CD4-positive, alpha-beta T cell (primary cell): ENCODE measurements around the gene SAPCD1. TPM values are rescaled to one million over a fixed set of nuclear protein-coding genes. Genes with fewer than 3 reads are reported as not detected.

Source experiments
- ATAC-seq: fragments of 200-7000 bp; cut with Tn5 transposase; one replicate; pipeline ENCODE4 v1.10.0; 2022; ENCODE audit warnings: mild to moderate bottlenecking; ENCODE audit not compliant: poor library complexity
- CTCF ChIA-PET: fragments of 350-600 bp; sonication (Branson Sonifier 250); formaldehyde crosslinking; loops from one replicate; lab custom pipeline; 2021; ENCODE audit warnings: antibody characterized with exemption, inconsistent platforms; lab: Charles Lee
- POLR2A ChIA-PET: fragments of 350-600 bp; sonication (Branson Sonifier 250); formaldehyde crosslinking; loops from one replicate; lab custom pipeline; 2021; ENCODE audit warnings: antibody characterized with exemption, inconsistent platforms; lab: Charles Lee
- DNase-seq, 14 experiments: peaks; one replicate each; pipeline ENCODE4 v3.0.0-alpha.2; 2013 to 2020; ENCODE audit warnings: mixed read lengths in 2 of 14
- H3K27ac ChIP-seq, 2 donors: one replicate each; pipeline versions ENCODE4 v1.5.1 to v1.7.0; 2013; ENCODE audit warnings: low read length in 2 of 2, low read depth in 1 of 2, mild to moderate bottlenecking in 1 of 2
- H3K27me3 ChIP-seq, 2 experiments: 1 replicate in 1 of 2; 2 replicates in 1 of 2; pipeline versions ENCODE4 v1.6.1 to v1.7.0; 2013; ENCODE audit warnings: low read length in 2 of 2, control low read depth in 1 of 2, mild to moderate bottlenecking in 1 of 2, moderate library complexity in 1 of 2; ENCODE audit not compliant: insufficient read depth in 2 of 2, control insufficient read depth in 1 of 2
- H3K36me3 ChIP-seq: one replicate; pipeline ENCODE4 v1.6.1; 2013; ENCODE audit warnings: low read length, control low read depth; ENCODE audit not compliant: insufficient read depth
- H3K4me1 ChIP-seq: one replicate; pipeline ENCODE4 v1.6.1; 2013; ENCODE audit warnings: low read length, control low read depth; ENCODE audit not compliant: insufficient read depth
- H3K4me3 ChIP-seq: one replicate; pipeline ENCODE4 v1.5.1; 2013; ENCODE audit warnings: mild to moderate bottlenecking, low read length, moderate library complexity
- H3K9me3 ChIP-seq, 2 experiments: 1 replicate in 1 of 2; 2 replicates in 1 of 2; pipeline versions ENCODE4 v1.6.1 to v1.7.0; 2013; ENCODE audit warnings: low read length in 2 of 2, mild to moderate bottlenecking in 2 of 2, control low read depth in 1 of 2, moderate library complexity in 1 of 2; ENCODE audit not compliant: control insufficient read depth in 1 of 2, insufficient read depth in 1 of 2
- H3K27ac Mint-ChIP-seq: one replicate; pipeline ENCODE4 v1.8.0; 2020; ENCODE audit warnings: mixed read lengths
- H3K27me3 Mint-ChIP-seq: one replicate; pipeline ENCODE4 v1.8.0; 2021; ENCODE audit warnings: mixed read lengths
- H3K36me3 Mint-ChIP-seq: one replicate; pipeline ENCODE4 v1.8.0; 2021; ENCODE audit warnings: low read depth, mixed read lengths
- H3K4me1 Mint-ChIP-seq: one replicate; pipeline ENCODE4 v1.8.0; 2021; ENCODE audit warnings: low read depth, mixed read lengths
- H3K4me3 Mint-ChIP-seq: one replicate; pipeline ENCODE4 v1.8.0; 2020; ENCODE audit warnings: mild to moderate bottlenecking, mixed read lengths
- H3K9me3 Mint-ChIP-seq: one replicate; pipeline ENCODE4 v1.8.0; 2020; ENCODE audit warnings: mixed read lengths
- intact Hi-C, 2 experiments: fragments of 100-400 bp; cut with DNase I in 1 of 2; cut with micrococcal nuclease in 1 of 2; formaldehyde crosslinking; loops; one replicate each; pipeline versions ENCODE4 v1.15.1 to v1.9.0; 2023 to 2025; cut with DNase I, micrococcal nuclease
- total RNA-seq, 174 experiments: library from RNA in 2 of 174; stranded (reverse) in 2 of 174; gene quantifications; one replicate each; pipeline ENCODE4 v1.2.3 and lab custom pipeline; 2021 to 2026
- TF ChIP-seq, protein P1 (sequence below): fragments of 200-600 bp; IDR thresholded peaks from one replicate; pipeline ENCODE4 v1.8.0; 2022; ENCODE audit warnings: antibody characterized with exemption, mild to moderate bottlenecking

Gene SAPCD1
- total RNA-seq, 2 experiments from 2014 or later: 2.7 to 2.8 TPM

- ChIA-PET CTCF (no interaction called here), POLR2A (no interaction called here)
- no peaks in the 10 kb centered on the region for H3K27me3 ChIP-seq
- no peak overlapping the region for H3K4me3 Mint-ChIP-seq
- no peak overlapping the region for H3K27ac Mint-ChIP-seq
- TF ChIP-seq, protein P1, sequence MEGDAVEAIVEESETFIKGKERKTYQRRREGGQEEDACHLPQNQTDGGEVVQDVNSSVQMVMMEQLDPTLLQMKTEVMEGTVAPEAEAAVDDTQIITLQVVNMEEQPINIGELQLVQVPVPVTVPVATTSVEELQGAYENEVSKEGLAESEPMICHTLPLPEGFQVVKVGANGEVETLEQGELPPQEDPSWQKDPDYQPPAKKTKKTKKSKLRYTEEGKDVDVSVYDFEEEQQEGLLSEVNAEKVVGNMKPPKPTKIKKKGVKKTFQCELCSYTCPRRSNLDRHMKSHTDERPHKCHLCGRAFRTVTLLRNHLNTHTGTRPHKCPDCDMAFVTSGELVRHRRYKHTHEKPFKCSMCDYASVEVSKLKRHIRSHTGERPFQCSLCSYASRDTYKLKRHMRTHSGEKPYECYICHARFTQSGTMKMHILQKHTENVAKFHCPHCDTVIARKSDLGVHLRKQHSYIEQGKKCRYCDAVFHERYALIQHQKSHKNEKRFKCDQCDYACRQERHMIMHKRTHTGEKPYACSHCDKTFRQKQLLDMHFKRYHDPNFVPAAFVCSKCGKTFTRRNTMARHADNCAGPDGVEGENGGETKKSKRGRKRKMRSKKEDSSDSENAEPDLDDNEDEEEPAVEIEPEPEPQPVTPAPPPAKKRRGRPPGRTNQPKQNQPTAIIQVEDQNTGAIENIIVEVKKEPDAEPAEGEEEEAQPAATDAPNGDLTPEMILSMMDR: no peak
- no peak overlapping the region for H3K4me3 ChIP-seq
- no peaks in the 10 kb centered on the region for H3K4me1 ChIP-seq
- intact Hi-C loops: no loop called here
- no peak for ATAC-seq
- no peak for DNase-seq
- peaks cover 2% of the 10 kb centered on the region for H3K36me3 ChIP-seq
- H3K27me3 Mint-ChIP-seq: no peaks in the 10 kb centered on the region
- H3K27ac ChIP-seq: no peak overlapping the region
- no peaks in the 10 kb centered on the region for H3K4me1 Mint-ChIP-seq
- no peaks in the 10 kb centered on the region for H3K9me3 ChIP-seq
- H3K9me3 Mint-ChIP-seq: no peaks in the 10 kb centered on the region
- peaks cover 4% of the 10 kb centered on the region for H3K36me3 Mint-ChIP-seq
These were observed 1.7 kb upstream of the SAPCD1 start for GRCh38 chr6:31760790-31761189.

- Mint-ChIP-seq H3K27ac (no peak overlapping the region), H3K4me3 (no peak overlapping the region), H3K4me1 (no peaks in the 10 kb centered on the region), H3K36me3 (peaks cover 4% of the 10 kb centered on the region), H3K9me3 (no peaks in the 10 kb centered on the region), H3K27me3 (no peaks in the 10 kb centered on the region)
- no peak overlapping the region for H3K4me3 ChIP-seq
- H3K27ac ChIP-seq: no peak overlapping the region
- POLR2A ChIA-PET: no interaction called here
- peaks cover 2% of the 10 kb centered on the region for H3K36me3 ChIP-seq
- no peaks in the 10 kb centered on the region for H3K27me3 ChIP-seq
- intact Hi-C loops: no loop called here
- ATAC-seq (no peak), DNase-seq (no peak)
- H3K4me1 ChIP-seq: no peaks in the 10 kb centered on the region
- CTCF ChIA-PET: no interaction called here
- no peaks in the 10 kb centered on the region for H3K9me3 ChIP-seq
- TF ChIP-seq, protein P1: no peak
These were observed 1.1 kb upstream of the SAPCD1 start for GRCh38 chr6:31761343-31761742.

DNA sequence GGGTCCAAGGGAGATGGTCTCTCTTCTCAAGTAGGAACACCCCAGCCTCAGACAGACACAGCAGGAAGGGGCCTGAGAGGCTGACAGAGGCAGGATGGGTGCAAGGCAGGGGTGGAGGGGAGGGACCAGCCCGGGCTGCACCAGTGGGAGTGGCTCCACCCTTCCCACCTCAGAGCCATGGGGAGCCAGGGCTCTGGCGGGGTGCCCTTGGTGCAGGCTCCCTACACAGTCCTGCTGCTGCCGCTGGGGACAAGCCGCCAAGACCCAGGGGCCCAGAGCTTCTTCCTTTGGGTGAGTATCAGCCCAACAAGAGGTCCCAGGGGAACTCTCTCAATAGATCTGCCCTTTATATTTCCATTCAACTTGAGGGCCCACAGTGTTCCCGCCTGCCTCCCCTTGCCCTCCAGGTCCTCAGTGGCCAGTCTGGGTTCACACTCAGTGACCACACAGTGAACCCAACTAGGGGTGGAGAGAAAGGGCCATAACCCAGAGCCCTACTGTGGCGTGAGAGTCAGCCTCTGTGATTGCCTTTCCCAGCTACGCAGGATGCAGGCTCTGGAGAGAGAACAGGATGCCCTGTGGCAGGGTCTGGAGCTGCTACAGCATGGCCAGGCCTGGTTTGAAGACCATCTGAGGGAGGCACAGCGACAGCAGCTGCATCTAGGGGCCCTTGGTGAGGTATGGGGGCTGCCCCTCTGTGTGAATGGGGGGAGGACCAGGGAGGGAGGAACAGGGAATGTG is 592 bp downstream of the SAPCD1 start:
- no peak for DNase-seq
- CTCF ChIA-PET: no interaction called here

More for the DNA sequence above, 592 bp downstream of the SAPCD1 start:
- Histone ChIP-seq H3K4me1 (no peaks in the 10 kb centered on the region), H3K4me3 (no peak overlapping the region), H3K36me3 (peaks cover 2% of the 10 kb centered on the region), H3K9me3 (no peaks in the 10 kb centered on the region), H3K27me3 (no peaks in the 10 kb centered on the region), H3K27ac (no peak overlapping the region)
- TF ChIP-seq, protein P1: no peak
- H3K4me1 Mint-ChIP-seq: no peaks in the 10 kb centered on the region
- POLR2A ChIA-PET: no interaction called here
- no peaks in the 10 kb centered on the region for H3K27me3 Mint-ChIP-seq
- no peak overlapping the region for H3K4me3 Mint-ChIP-seq
- intact Hi-C loops: no loop called here
- peaks cover 4% of the 10 kb centered on the region for H3K36me3 Mint-ChIP-seq
- no peak for ATAC-seq
- H3K9me3 Mint-ChIP-seq: no peaks in the 10 kb centered on the region
- H3K27ac Mint-ChIP-seq: no peak overlapping the region
